HS-5 (cell line): ENCODE results near the gene DLG3.

Experiments used
- DNase-seq: peaks from one replicate; pipeline ENCODE4 v3.0.0-alpha.2; 2012; ENCODE audit warnings: low read depth

DLG3 gene

GRCh38 chrX:70525733-70526132 lies 81.1 kb downstream of the DLG3 start:
- DNase-seq = no peak

GRCh38 chrX:70527053-70527452 lies 82.4 kb downstream of the DLG3 start:
- no peak for DNase-seq

GRCh38 chrX:70527610-70528345 lies 83.1 kb downstream of the DLG3 start:
- DNase-seq = no peak

GRCh38 chrX:70535198-70535597 lies 90.6 kb downstream of the DLG3 start:
- no peak for DNase-seq

GRCh38 chrX:70549429-70549828 lies 104.8 kb downstream of the DLG3 start:
- DNase-seq = no peak

GRCh38 chrX:70552130-70552704 lies 107.6 kb downstream of the DLG3 start:
- no peak for DNase-seq

GRCh38 chrX:70553516-70553915 lies 108.9 kb downstream of the DLG3 start:
- no peak for DNase-seq

GRCh38 chrX:70554081-70554480 lies 109.4 kb downstream of the DLG3 start:
- peak; percentile 2 for DNase-seq

- no peak for DNase-seq
Observed at GRCh38 chrX:70554523-70554922, 109.9 kb downstream of the DLG3 start.

- DNase-seq = no peak
Observed at GRCh38 chrX:70554948-70555347, 110.3 kb downstream of the DLG3 start.
